Uterus (tissue), 2 donors: ENCODE measurements around the gene ANKRD42.

Experiments used
- CTCF ChIP-seq, 4 experiments: fragments of 200-600 bp in 2 of 4; fragments of 450-650 bp in 2 of 4; sonication (generic) in 2 of 4; IDR thresholded peaks; one replicate each; pipeline ENCODE4 v1.5.1; 2016 to 2019; ENCODE audit warnings: antibody characterized with exemption in 4 of 4, mild to moderate bottlenecking in 2 of 4, moderate library complexity in 1 of 4
- POLR2A ChIP-seq, 2 donors: fragments of 450-650 bp; IDR thresholded peaks; one replicate each; pipeline ENCODE4 v1.6.1; 2016; ENCODE audit warnings: antibody characterized with exemption in 2 of 2, mild to moderate bottlenecking in 1 of 2, moderate library complexity in 1 of 2

GRCh38 chr11:83287631-83288030 lies 94.1 kb downstream of the ANKRD42 start:
- TF ChIP-seq POLR2A (IDR thresholded peaks at IDR 0.05): no peak
- no peak for TF ChIP-seq CTCF (IDR thresholded peaks at IDR 0.05)
